Mucosa of gallbladder (tissue), 1 donor: ENCODE data around the gene PGGT1B. TPM values are rescaled to one million over a fixed set of nuclear protein-coding genes. Genes with fewer than 3 reads are reported as not detected.

ENCODE experiments used
- DNase-seq: peaks from one replicate; pipeline ENCODE4 v3.0.0-alpha.2; 2020; ENCODE audit warnings: low spot score
- total RNA-seq: library from RNA; stranded (reverse); gene quantifications from one replicate; pipeline ENCODE4 v1.2.1, GENCODE V29; 2021
- donor health status: DM: no; HTN: no; CAD: no.

The PGGT1B gene
- total RNA-seq, 1 donor from 2014 or later: 44.0 TPM

DNA sequence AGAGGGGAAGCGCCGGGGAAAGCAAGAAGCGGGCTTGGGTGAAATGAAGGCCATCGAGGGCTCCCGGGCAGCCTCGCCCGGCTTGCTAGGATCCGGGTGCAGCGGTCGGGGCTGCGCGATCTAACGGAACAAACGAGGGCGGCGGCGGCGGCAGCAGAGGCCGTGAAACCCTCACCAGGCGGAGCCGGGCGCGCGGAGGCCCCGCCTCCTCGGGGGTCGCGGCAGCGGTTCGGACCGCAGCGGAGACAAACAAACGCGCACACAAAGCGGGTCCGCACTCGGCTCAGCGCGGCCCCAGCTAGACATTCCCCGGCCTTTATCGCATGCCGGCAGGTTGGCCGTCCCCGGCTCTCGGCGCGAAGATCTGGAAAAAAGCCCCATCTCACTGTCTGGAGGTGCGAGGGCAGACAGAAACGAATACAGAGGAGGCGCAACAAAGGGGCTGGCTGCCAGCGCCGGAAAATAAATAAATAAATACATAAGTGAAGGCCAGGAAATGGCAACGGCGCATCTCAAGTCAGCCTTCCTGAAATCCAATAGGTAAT, 82.4 kb downstream of the PGGT1B start:
- no peak for DNase-seq

DNA sequence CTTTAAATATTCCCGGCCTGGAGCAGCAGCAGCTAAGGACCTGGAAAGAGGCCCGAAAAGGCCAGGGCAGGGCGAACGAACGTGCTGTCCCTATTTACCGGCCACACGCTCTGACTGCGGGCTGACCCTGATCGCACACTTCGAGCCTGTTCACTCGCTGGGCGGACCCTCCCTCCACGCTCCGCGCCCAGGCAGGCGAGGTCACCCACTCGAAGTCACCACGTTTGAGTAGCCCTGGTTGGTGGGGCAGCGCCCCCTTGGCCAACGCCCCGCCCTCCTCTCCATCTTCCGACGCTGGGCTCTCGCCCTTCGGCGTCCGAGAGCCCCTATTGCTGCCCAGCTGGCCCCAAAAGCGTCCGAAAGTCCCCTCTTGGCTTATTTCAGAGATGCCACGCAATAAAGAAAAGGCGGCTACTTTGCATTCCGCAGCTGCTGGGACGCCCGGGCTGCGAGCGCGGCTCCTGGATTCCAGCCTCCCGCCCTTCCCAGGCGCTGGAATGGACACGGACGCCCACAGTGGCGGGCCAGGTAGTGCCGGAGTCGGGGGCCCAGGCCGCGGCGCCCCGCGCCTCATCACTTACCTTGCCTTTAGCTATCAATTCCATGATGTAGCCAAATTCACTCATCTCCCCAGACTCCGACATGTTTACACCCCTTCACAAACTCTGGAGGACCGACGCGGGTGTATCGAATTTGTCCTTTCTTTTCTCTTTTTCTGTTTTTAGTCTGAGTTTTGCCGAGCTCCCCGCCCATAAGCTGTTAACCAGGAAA, 83.1 kb downstream of the PGGT1B start:
- no peak for DNase-seq

GRCh38 chr5:115179030-115179393, 83.7 kb downstream of the PGGT1B start:
- DNase-seq: no peak

GRCh38 chr5:115170929-115171510, 91.7 kb downstream of the PGGT1B start:
- DNase-seq: no peak

GRCh38 chr5:115170134-115170928, 92.3 kb downstream of the PGGT1B start:
- DNase-seq: no peak

- DNase-seq: peak; percentile 94
These were observed 93.1 kb downstream of the PGGT1B start, which contains the start of gene TRIM36 for GRCh38 chr5:115169487-115170133. TSS of gene TRIM36 (minus strand) at chr5:115169908. CDS start at chr5:115169634, 274 bp downstream.

- no peak for DNase-seq
These were observed 93.7 kb downstream of the PGGT1B start for GRCh38 chr5:115168829-115169486.

DNA sequence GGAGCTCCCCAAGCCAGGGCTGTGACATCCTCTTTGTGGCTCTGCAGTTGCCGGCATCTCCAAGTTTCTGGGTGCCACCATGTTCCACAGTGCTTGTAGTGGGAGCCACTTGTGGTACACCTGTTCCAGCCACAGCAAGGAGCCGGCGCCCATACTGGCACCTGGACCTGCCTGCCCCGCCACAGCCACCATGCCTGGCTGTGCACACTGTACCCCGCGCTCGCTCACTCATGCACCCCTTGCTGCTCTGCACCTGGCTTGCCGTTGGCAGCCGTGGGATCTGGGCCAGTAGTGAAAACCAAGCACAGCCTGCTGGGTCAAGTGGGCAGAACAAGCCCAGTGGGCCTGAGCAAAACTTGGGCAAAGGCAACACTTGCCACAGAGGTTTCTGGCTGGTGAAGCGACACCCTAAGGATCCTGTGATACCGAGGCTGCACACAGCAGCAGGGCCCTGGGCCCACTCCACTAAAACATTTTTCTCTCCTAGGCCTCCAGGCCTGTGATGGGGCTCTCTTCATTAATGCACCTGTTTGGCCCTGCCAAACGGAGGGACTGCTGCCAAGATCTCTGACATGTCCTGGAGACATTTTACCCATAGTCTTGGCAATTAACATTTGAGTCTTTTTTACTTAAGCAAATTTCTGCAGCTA, 95.8 kb downstream of the PGGT1B start:
- no peak for DNase-seq

DNA sequence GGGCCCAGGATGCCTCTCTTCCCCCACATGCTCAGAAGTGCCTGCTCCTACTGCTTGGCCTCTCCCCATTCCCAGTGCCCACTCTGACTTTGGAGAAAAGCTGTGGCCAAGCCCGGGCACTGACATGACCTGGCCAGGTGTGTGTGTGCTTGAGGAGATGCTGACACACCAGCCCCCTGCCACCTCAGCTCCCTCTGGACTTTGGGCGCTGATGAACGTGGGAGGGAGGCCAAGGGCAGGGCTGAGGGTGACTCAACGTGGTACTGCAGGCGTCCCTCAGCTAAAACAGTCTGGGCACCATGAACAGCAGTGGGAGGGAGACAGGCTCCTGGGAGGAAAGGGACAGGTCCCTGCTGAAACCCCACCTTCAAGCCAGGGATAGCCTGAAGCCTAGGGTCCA, 96.9 kb downstream of the PGGT1B start:
- DNase-seq: no peak

DNA sequence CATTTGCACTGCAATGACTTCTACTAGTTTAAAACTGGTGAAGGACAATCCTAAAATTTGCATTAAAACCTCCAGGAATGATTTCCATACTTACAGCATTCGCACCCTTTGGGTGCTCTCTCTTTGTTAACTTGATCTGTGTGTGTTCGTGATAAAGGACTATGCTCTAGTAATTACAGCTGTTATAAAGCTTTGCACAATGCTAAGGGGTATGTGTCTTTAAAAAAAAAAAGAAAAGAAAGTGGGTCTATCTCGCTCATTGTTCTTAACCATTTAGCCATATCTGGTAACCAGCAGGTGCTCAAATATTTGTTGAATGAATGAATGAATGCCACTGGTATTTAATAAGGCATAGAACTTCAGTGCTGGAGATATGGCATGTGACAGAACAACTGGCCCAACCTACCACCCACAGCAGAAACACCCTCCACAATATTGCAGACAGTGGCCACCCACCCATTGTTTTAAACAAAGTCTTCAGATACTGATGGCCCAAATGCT, 101.7 kb downstream of the PGGT1B start:
- DNase-seq: no peak

Other genes starting within 250 kb of the PGGT1B start
- gene TRIM36, start 93.0 kb downstream of the PGGT1B start, total RNA-seq: 1.3 TPM
- gene CCDC112, start 33.8 kb upstream of the PGGT1B start, total RNA-seq: 4.1 TPM